Measurements from ENCODE around the gene SARDH.

The SARDH gene

GRCh38 chr9:133715866-133716563 lies 22.1 kb downstream of the SARDH start:
- no peak for DNase-seq (ENCODE audit: low read depth in 2 of 2)

GRCh38 chr9:133715295-133715865 lies 22.8 kb downstream of the SARDH start:
- no peak for DNase-seq (ENCODE audit: low read depth in 2 of 2)

GRCh38 chr9:133714606-133715294 lies 23.4 kb downstream of the SARDH start:
- DNase-seq (ENCODE audit: low read depth in 2 of 2) = no peak

- no peak for DNase-seq (ENCODE audit: low read depth in 2 of 2)
Observed at GRCh38 chr9:133713960-133714495, 24.1 kb downstream of the SARDH start.

GRCh38 chr9:133713150-133713959 lies 24.8 kb downstream of the SARDH start:
- DNase-seq (ENCODE audit: low read depth in 2 of 2) = no peak

- DNase-seq (ENCODE audit: low read depth in 2 of 2) = no peak
Observed at GRCh38 chr9:133712221-133713100, 25.7 kb downstream of the SARDH start.

GRCh38 chr9:133711428-133712220 lies 26.5 kb downstream of the SARDH start:
- DNase-seq (ENCODE audit: low read depth in 2 of 2) = no peak

- no peak for DNase-seq (ENCODE audit: low read depth in 2 of 2)
Observed at GRCh38 chr9:133710661-133711427, 27.3 kb downstream of the SARDH start.

GRCh38 chr9:133709691-133710571 lies 28.2 kb downstream of the SARDH start:
- DNase-seq (ENCODE audit: low read depth in 2 of 2) = no peak

- DNase-seq (ENCODE audit: low read depth in 2 of 2) = peak in 1 of 2 donors; percentile 52
Observed at GRCh38 chr9:133709015-133709611, 29.0 kb downstream of the SARDH start.

GRCh38 chr9:133708246-133709014 lies 29.7 kb downstream of the SARDH start:
- no peak for DNase-seq (ENCODE audit: low read depth in 2 of 2)

GRCh38 chr9:133707763-133708245 lies 30.3 kb downstream of the SARDH start:
- DNase-seq (ENCODE audit: low read depth in 2 of 2) = no peak

- no peak for DNase-seq (ENCODE audit: low read depth in 2 of 2)
Observed at GRCh38 chr9:133707065-133707762, 30.9 kb downstream of the SARDH start.

GRCh38 chr9:133706307-133707050 lies 31.7 kb downstream of the SARDH start:
- no peak for DNase-seq (ENCODE audit: low read depth in 2 of 2)

- no peak for DNase-seq (ENCODE audit: low read depth in 2 of 2)
Observed at GRCh38 chr9:133705576-133705975, 32.6 kb downstream of the SARDH start.
